HepG2 (cell line): ENCODE data around the gene N4BP2. TPM values are rescaled to one million over a fixed set of nuclear protein-coding genes. Genes with fewer than 3 reads are reported as not detected.
A peak's percentile ranks its signal among the peaks of the same experiment; 100 is the strongest.

Source experiments
- ATF4 ChIP-seq, 2 experiments: fragments of 450-650 bp in 1 of 2; sonication (generic) in 1 of 2; formaldehyde crosslinking; IDR thresholded peaks; 2 replicates each; pipeline versions ENCODE4 v1.5.0 to v1.8.0; 2020 to 2022; ENCODE audit warnings: mild to moderate bottlenecking in 1 of 2, missing genetic modification reagents in 1 of 2
- CREM ChIP-seq, 2 experiments: sonication (generic) in 1 of 2; formaldehyde crosslinking in 1 of 2; IDR thresholded peaks; 2 replicates each; pipeline versions ENCODE4 v1.4.0 to v1.6.1; 2016 to 2020; ENCODE audit warnings: antibody characterized with exemption in 1 of 2, mild to moderate bottlenecking in 1 of 2, missing genetic modification reagents in 1 of 2
- EED ChIP-seq: sonication (generic); formaldehyde crosslinking; IDR thresholded peaks from 2 replicates; pipeline ENCODE4 v1.5.0; 2020; ENCODE audit warnings: mild to moderate bottlenecking, missing genetic modification reagents
- ELF1 ChIP-seq: sonication (generic); formaldehyde crosslinking; IDR thresholded peaks from 2 replicates; pipeline ENCODE4 v1.4.0; 2020; ENCODE audit warnings: missing genetic modification reagents
- HMGXB4 ChIP-seq, 2 experiments: sonication (generic) in 1 of 2; formaldehyde crosslinking in 1 of 2; IDR thresholded peaks; 2 replicates each; pipeline versions ENCODE4 v1.4.0 to v1.6.1; 2018 to 2020; ENCODE audit warnings: missing genetic modification reagents in 2 of 2, borderline replicate concordance in 1 of 2, low read depth in 1 of 2, mild to moderate bottlenecking in 1 of 2, missing biosample characterization in 1 of 2
- LCORL ChIP-seq, 2 experiments: fragments of 450-650 bp in 1 of 2; sonication (generic) in 1 of 2; formaldehyde crosslinking in 1 of 2; IDR thresholded peaks; 2 replicates each; pipeline versions ENCODE4 v1.5.0 to v1.6.1; 2017 to 2020; ENCODE audit warnings: antibody characterized with exemption in 1 of 2, missing genetic modification reagents in 1 of 2
- PAWR ChIP-seq: sonication (generic); formaldehyde crosslinking; IDR thresholded peaks from 2 replicates; pipeline ENCODE4 v1.4.0; 2020; ENCODE audit warnings: missing genetic modification reagents, mild to moderate bottlenecking, borderline replicate concordance
- RBFOX2 ChIP-seq: fragments of 200-400 bp; formaldehyde crosslinking; IDR thresholded peaks from 2 replicates; pipeline ENCODE4 v1.6.1; 2017; ENCODE audit warnings: low read depth, mild to moderate bottlenecking, low read length
- SP4 ChIP-seq: sonication (generic); formaldehyde crosslinking; IDR thresholded peaks from 2 replicates; pipeline ENCODE4 v1.8.1; 2023; ENCODE audit warnings: mild to moderate bottlenecking, missing genetic modification reagents
- ZBTB43 ChIP-seq: sonication (generic); formaldehyde crosslinking; conservative IDR thresholded peaks from 2 replicates; pipeline ENCODE4 v1.4.0; 2020; ENCODE audit warnings: missing genetic modification reagents
- ZFP90 ChIP-seq: sonication (generic); formaldehyde crosslinking; IDR thresholded peaks from 2 replicates; pipeline ENCODE4 v1.8.0; 2022; ENCODE audit warnings: missing genetic modification reagents, mild to moderate bottlenecking, inconsistent platforms, borderline replicate concordance
- ZNF546 ChIP-seq: sonication (generic); formaldehyde crosslinking; conservative IDR thresholded peaks from 2 replicates; pipeline ENCODE4 v1.8.1; 2023; ENCODE audit warnings: mild to moderate bottlenecking, missing genetic modification reagents
- ZNF644 ChIP-seq: IDR thresholded peaks from 2 replicates; pipeline ENCODE4 v1.6.1; 2016; ENCODE audit warnings: low read depth
- ZNF766 ChIP-seq: sonication (generic); formaldehyde crosslinking; IDR thresholded peaks from 2 replicates; pipeline ENCODE4 v1.5.0; 2020; ENCODE audit warnings: missing genetic modification reagents, borderline replicate concordance
- ZNF800 ChIP-seq: sonication (generic); formaldehyde crosslinking; IDR thresholded peaks from 2 replicates; pipeline ENCODE4 v1.4.0; 2020; ENCODE audit warnings: missing genetic modification reagents
- ZSCAN21 ChIP-seq: sonication (generic); formaldehyde crosslinking; IDR thresholded peaks from 2 replicates; pipeline ENCODE4 v1.8.0; 2022; ENCODE audit warnings: mild to moderate bottlenecking, missing genetic modification reagents, moderate library complexity, borderline replicate concordance
- polyA plus RNA-seq, 8 experiments: library from polyadenylated mRNA; depleted of rRNA in 3 of 8; stranded (reverse) in 7 of 8; unstranded in 1 of 8; fragments of >200 nt; fragmentation: Illumina TruSeq in 4 of 8; extraction: Trizol in 4 of 8; gene quantifications; 2 replicates each; pipeline versions ENCODE4 v1.2.1 to v1.2.3, GENCODE V29; 2011 to 2016; ENCODE audit warnings: low read depth in 4 of 8, missing spikeins in 1 of 8, mixed read lengths in 1 of 8; ENCODE audit not compliant: insufficient read depth in 1 of 8
- total RNA-seq, 5 experiments: library from RNA; depleted of rRNA; stranded (reverse); fragments of >200 nt; fragmentation: Illumina TruSeq; extraction: Trizol; gene quantifications; 2 replicates each; pipeline ENCODE4 v1.2.3, GENCODE V29; 2016; ENCODE audit warnings: low read depth in 1 of 5
- TF ChIP-seq, protein P1 (sequence below): sonication (generic); formaldehyde crosslinking; IDR thresholded peaks from 2 replicates; pipeline ENCODE4 v1.4.0; 2020; ENCODE audit warnings: missing genetic modification reagents

Gene N4BP2
- total and polyA plus RNA-seq, 2 of the 13 experiments (the other 11 are each of a cell fraction or from before 2014, with no cell fraction given): 5.6 to 12.9 TPM

GRCh38 chr4:40055863-40056715 is 561 bp upstream of the N4BP2 start (continued):
- peak in 1 of 2 experiments; percentile 55; a peak in 1 of 4 replicates for TF ChIP-seq HMGXB4 (CRISPR knock-in tag; IDR thresholded peaks at IDR 0.05; ENCODE audit: borderline replicate concordance in 1 of 2, low read depth in 1 of 2)
- TF ChIP-seq ZNF546 (CRISPR knock-in tag): peak; percentile 17; the same call in 1 of the 2 replicates
- TF ChIP-seq ZNF644 (CRISPR knock-in tag): no peak
- TF ChIP-seq RBFOX2: peak; percentile 92
- TF ChIP-seq ZNF800 (CRISPR knock-in tag): 0 out of 2 replicates have a peak, but pooled peaks have one; percentile 5
- no peak for TF ChIP-seq ZBTB43 (CRISPR knock-in tag)
- TF ChIP-seq EED (CRISPR knock-in tag): no peak
- TF ChIP-seq SP4 (CRISPR knock-in tag): no peak; the same call in 1 of the 2 replicates
- TF ChIP-seq ATF4 (CRISPR knock-in tag; IDR thresholded peaks at IDR 0.05): no peak; a peak in 1 of 4 replicates
- no peak for TF ChIP-seq ZNF766 (CRISPR knock-in tag)
- peak; percentile 11; the same call in 1 of the 2 replicates for TF ChIP-seq LCORL (IDR thresholded peaks at IDR 0.05)
- no peak for TF ChIP-seq LCORL (CRISPR knock-in tag; IDR thresholded peaks at IDR 0.05)
- peak; percentile 58; the same call in 1 of the 2 replicates for TF ChIP-seq ZSCAN21 (CRISPR knock-in tag)
- no peak; the same call in 1 of the 2 replicates for TF ChIP-seq ZFP90 (CRISPR knock-in tag)
- TF ChIP-seq, protein P1, sequence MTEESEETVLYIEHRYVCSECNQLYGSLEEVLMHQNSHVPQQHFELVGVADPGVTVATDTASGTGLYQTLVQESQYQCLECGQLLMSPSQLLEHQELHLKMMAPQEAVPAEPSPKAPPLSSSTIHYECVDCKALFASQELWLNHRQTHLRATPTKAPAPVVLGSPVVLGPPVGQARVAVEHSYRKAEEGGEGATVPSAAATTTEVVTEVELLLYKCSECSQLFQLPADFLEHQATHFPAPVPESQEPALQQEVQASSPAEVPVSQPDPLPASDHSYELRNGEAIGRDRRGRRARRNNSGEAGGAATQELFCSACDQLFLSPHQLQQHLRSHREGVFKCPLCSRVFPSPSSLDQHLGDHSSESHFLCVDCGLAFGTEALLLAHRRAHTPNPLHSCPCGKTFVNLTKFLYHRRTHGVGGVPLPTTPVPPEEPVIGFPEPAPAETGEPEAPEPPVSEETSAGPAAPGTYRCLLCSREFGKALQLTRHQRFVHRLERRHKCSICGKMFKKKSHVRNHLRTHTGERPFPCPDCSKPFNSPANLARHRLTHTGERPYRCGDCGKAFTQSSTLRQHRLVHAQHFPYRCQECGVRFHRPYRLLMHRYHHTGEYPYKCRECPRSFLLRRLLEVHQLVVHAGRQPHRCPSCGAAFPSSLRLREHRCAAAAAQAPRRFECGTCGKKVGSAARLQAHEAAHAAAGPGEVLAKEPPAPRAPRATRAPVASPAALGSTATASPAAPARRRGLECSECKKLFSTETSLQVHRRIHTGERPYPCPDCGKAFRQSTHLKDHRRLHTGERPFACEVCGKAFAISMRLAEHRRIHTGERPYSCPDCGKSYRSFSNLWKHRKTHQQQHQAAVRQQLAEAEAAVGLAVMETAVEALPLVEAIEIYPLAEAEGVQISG: peak; percentile 63; the same call in 1 of the 2 replicates
- no peak for TF ChIP-seq CREM (IDR thresholded peaks at IDR 0.05)
- TF ChIP-seq CREM (CRISPR knock-in tag; IDR thresholded peaks at IDR 0.05): no peak
- no peak for TF ChIP-seq ELF1 (CRISPR knock-in tag)
- no peak for TF ChIP-seq PAWR (CRISPR knock-in tag)
